Head of caudate nucleus (tissue), 42 donors: Measurements from ENCODE around the gene CLGN.

Experiments used
- DNase-seq, 42 donors: peaks; one replicate each; pipeline versions ENCODE4 v3.0.0 to v3.0.0-alpha.2; 2020 to 2021; ENCODE audit warnings: mixed read lengths in 7 of 42
- intact Hi-C: fragments of 100-400 bp; cut with DNase I; formaldehyde crosslinking; loops from one replicate; pipeline ENCODE4 v1.15.0; 2022

The CLGN gene

DNA sequence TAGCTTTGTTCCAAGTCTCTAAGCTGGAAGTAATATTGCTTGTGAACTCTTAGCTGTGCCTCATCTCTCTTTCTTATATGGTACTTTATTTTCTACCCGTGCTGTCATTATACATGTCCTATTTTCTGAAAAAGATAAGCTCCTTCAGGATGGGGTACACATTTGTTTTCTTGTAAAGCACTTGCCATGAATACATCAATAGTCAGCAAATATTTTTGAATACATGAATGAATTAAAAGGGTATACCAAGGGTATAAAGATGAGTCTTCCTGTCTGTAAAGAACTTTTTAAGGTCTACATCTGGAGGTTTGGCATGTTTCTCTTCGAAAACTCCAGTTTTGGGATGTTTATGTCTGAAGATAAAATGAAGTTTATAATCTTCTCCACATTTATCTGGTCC is 27.3 kb downstream of the CLGN start:
- intact Hi-C loops, result no loop called here
- DNase-seq, result no peak

DNA sequence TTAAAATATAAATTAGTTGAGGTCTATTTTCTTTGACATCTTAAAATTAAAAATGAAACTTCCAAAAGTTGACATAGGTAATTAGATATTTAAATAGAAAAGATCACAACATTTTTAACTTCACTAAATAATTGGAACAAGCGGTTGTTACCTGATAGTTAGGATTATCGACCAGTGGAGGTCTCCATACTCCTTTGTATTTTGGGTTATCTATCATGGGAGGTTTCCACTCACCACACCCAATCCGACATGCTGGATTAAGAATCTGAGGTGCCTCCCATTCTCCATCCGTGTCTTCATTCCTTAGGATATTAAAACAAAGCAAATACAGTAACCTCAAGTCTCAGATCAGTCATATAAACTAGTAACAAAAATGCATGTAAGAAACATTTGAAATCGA is 31.8 kb downstream of the CLGN start:
- DNase-seq, result no peak
- intact Hi-C loops, result no loop called here

DNA sequence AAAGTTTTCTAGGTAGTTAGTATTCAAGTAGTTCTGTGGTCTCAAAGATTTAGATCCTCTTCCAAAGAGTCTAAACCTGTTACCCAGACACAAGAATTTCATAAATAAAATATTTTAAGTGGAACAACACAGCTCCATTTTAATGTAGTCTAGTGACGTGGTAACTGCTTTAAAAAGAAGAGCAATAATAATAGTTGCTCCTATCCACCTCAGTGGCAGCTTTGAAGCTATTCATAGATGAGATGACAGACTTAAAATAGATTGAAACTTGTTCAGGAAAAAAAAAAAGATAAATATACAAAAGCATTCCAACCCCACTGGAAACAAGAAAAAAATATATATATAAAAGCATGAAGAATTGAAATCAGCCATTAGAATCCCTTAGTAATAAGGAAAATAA is 39.4 kb downstream of the CLGN start:
- no peak for DNase-seq
- intact Hi-C loops, result no loop called here

DNA sequence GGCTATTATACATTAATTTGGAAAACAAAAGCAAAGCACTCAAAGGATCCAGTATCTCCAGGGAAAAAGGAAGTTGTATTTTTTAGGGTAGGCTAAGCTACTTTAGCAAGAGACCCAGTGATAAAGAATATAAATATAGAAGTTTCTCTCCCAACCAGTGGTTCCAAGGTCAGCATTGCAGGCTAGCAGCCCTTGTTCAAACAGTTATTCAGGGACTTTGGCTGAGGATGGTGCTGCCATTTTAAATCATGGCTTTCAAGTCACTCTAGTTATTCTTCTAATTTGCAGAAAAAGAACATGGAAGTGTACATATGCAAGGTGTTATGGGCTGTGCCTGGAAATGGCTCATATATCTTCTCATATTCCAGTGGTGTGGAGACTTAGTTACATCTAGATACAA is 44.7 kb downstream of the CLGN start:
- intact Hi-C loops, result no loop called here
- no peak for DNase-seq

DNA sequence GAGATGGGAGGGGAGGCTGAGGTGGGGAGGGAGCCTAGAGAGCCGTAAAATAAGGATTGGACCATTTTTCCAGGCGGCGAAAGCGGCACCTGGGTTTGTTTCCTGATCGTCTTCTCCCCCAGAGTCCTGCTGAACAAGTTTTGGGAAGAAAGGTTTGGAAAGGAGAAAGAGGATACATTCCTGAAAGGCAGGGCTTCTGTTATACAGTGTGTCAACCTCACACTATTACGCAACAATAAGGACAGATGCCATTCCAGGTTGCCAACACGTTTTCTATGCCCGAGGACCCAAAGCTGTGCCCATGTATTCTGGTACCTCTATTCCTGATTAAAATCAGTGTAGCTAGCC is 53.3 kb downstream of the CLGN start:
- intact Hi-C loops, result loop anchor here (5.0 kb wide), 2 partner anchors 148 to 812 kb away; partner anchors contain the start of gene ELMOD2
- no peak for DNase-seq

DNA sequence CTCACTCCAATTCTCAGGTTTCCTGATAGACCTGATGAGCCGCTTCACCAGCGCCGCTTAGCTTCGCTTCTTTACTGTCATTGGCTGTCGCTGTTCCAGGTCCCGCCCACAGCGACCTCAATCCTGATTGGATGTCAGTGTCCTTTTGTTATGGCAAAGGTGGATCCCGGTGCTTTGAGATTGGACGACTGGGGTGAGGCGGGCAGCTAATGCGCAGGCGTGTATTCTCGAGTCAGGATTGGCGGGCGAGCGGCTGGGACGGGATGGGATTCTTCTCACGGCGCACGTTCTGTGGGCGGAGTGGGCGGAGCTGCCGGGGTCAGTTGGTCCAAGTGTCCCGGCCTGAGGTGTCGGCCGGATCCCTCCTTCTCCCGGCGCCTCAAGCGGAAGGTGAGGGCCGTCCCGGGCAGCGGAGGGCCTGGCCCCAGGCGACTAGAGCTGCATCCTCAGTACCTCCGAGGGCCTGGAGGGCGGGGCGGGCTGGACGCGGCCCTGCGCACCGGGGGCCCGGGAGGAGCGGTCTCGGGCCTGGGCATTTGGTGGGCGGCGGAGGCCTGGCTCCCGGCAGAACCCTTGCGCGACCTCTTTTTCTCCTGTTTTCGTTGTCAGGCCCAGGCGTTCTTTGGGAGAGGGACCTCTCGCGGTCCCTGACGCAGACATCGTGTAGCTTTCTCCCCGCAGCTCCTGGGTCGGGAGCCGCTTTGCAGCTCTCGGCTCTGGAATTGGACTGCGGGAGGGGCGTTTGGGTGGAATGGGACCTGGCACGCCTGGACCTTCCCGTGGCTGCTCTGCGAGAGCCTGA is 53.9 kb downstream of the CLGN start, which contains the start of gene SCOC:
SCOC (plus strand) TSS at position 319 of the 802 bp plus-strand sequence. CDS start 5,525 bp downstream, outside the sequence.
- intact Hi-C loops, result loop anchor here (5.0 kb wide), 2 partner anchors 149 to 811 kb away; partner anchors contain the start of gene ELMOD2
- peak; percentile 95 to 100 (median 99) for DNase-seq

DNA sequence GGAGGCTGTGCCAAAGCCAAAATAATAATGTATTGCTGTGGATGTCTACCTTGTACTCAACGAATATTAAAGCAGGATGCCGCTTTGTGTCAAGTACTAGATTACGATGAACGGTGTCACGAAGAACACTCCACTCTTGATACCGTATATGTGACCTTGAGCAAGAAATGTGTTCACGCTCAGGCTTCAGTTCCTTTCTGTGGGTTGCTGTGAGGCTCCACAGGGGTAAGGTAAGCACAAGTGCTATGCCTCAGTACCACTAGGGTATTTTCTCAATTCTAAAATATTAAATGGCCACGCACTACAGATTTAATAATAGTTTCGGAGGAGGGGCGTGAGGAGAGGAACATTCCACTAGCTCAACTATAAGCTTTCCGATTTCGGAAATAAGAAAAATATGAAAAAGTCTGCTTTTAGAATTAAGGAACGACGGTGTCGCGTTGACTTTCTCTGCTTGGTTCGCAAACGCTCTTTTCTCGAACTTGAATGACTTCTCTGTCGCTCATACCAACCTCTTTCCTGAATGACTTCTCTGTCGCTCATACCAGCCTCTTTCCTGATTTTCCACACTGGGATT is 54.6 kb downstream of the CLGN start:
- intact Hi-C loops, result loop anchor here (5.0 kb wide), 2 partner anchors 149 to 811 kb away; partner anchors contain the start of gene ELMOD2
- DNase-seq, result peak in 11 of 42 donors; percentile 12 to 55 (median 23)

DNA sequence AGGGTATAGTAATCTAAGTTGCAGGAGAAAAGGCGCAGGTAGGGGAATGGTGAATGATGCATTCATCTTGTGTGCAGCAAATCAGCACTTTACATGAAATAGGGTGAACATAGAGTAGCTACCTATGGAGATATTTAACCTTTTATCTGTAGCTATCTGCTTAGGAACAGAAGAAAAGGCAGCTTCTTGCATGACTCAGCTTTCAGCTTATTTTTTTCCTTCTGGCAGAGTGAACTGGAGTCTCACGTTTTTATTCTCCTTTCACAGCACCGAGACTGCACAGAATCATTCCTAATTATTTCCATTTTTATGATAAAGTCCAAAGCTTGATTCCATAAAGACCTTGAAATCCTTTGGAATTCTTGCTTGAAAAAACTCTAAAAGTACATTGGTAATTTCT is 58.8 kb downstream of the CLGN start:
- no peak for DNase-seq
- intact Hi-C loops, result loop anchor here (10.0 kb wide), 1 partner anchor 486 kb away; no protein-coding TSS in a partner anchor

DNA sequence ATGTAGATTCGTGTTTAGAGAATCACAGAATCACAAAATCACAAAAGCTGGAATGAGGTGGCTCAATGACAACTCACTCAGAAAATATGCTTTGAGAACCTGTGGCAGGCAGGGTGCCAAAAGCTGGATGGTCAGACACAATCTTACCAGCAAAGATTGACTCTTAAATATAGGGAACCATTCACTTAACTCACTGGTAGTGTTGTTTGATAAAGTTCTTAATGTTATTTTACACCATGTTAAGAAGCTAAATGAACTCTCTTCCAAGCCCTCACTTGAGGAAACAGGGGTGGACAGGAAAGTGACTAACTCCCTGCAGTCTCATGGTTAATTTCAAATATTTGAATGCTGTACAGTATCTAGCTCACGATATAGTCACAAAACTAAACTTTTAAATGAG is 59.7 kb downstream of the CLGN start:
- DNase-seq, result no peak
- intact Hi-C loops, result loop anchor here (10.0 kb wide), 1 partner anchor 487 kb away; no protein-coding TSS in a partner anchor

DNA sequence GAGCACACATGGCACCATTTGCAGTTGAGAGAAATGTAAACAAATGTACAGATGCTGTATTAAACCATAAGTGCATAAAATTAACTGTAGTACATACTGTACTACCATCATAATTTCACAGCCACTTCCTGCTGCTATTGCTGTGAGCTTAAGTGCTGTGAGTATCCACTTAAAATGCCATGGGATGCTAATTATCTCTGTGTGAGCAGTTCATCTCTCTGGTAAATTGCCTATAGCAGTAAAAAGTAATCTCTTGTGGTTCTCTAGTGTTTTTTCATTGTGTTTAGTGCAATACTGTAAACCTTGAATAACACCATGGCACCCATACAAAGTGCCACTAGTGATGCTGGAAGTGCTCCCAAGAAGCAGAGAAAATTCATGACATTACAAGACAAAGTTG is 63.9 kb downstream of the CLGN start:
- intact Hi-C loops, result loop anchor here (5.0 to 10.0 kb wide), 2 partner anchors 249 to 491 kb away; no protein-coding TSS in a partner anchor
- no peak for DNase-seq

DNA sequence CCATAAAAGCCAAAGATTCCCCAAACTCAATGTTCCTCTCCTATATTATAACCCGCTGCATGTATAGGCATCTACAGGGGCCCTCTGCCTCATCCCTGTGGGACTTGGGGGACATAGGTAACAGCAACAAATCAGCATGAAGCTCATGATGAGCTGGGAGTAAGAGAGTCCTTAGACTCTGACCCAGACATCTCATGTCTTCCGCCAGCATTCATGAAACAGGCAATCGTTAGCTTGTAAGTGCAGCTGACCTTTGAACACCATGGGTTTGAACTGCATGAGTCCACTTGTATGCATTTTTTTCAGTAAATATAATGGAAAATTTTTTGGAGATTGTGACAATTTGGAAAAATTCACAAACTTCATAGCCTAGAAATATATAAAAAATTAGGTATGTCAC is 64.4 kb downstream of the CLGN start:
- intact Hi-C loops, result loop anchor here (5.0 to 10.0 kb wide), 2 partner anchors 249 to 492 kb away; no protein-coding TSS in a partner anchor
- no peak for DNase-seq

DNA sequence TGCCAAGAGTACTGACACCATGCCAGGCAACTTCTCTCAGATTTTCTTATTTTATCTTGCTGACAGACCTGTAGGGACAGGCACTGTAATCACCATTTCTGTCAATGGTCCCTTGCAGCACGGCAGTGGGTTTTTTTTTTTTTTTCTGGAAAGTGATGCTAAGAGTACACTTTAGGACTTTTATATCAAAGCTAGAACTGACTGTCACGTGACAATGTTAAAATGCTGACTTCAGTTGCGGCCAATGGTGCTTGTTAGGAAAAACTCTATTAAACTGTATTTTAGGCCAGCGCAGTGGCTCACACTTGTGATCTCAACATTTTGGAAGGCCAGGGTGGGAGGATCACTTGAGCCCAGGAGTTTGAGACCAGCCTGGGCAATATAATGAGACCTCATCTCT is 66.3 kb downstream of the CLGN start:
- intact Hi-C loops, result loop anchor here (5.0 to 10.0 kb wide), 2 partner anchors 251 to 494 kb away; no protein-coding TSS in a partner anchor
- DNase-seq, result no peak

DNA sequence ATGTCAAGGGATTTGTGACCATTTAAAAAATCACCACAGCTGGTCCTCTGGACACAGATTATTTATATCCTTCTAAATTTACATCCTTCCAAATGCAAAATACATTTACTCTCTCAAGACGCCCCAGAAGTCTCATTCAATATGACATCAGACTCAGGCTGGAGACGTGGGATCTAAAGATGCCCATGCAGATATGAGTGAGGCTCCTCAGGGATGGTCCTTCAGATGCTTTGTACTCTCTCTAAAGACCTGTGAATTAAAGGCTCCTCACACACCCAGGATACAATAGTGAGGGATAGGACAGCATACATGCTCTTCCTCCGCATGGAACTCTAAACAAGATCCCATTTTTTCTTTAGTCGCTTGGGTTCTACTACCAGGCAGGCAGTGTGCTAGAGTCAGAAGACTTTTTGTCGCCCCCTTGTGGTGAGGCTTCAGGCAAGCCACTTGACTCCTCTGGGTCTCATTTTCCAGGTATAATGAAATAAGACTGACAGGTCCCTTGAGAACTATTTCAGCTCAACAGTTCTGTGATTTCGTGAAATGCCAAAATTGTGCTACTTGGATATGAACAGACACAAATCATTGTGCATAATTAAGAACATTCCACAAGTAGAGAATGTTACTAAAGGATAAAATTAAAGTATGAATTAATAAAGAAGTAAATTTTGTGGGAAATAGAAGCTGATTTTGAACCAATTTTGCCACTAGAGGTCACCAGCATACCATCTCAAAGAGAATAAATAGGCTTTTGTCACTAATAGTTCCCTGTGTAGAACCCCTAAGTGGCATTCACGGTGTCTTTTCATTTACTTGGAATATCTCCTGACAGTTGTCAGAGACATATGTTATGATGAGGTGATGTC is 67.7 kb downstream of the CLGN start:
- intact Hi-C loops, result loop anchor here (5.0 to 10.0 kb wide), 2 partner anchors 253 to 495 kb away; no protein-coding TSS in a partner anchor
- DNase-seq, result peak; percentile 53 to 90 (median 80)

DNA sequence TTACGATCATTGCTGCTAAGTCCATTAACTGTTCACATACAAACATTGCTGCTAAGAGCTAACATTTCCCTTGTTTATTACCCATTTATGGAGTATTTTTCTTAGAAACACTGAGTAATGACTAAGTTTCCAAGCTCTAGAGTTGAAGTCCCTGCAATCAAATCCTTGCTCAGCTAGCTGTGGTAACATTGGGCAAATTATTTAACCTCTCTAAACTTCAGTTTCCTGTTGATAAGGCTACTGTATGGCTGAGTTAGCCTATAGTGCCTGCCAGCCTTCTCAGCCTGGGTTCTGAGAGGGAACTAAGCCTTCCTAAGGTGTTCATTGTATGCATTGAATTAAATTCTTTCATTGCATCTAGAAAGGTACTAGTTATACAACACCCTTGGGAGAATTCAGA is 69.2 kb downstream of the CLGN start:
- DNase-seq, result no peak
- intact Hi-C loops, result no loop called here

DNA sequence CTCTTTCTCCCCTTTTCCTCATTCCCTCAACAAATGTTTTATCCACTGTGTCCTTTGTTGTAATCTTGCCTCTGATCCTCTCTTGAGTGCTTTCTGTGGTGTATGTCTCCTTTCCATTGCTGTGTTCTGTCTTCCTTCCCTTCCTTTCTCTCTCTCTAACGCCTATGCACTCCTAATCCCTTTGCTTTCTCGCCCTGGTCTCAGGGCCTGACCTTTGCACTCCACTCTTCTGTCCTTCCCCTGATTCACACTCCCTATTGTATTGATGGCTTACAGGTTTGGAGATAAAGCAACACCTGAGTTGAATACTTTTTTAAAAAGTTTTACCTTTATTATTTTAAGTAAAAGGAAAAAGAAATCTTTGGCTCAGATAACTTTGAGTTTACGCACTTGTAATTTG is 69.6 kb downstream of the CLGN start:
- no peak for DNase-seq
- intact Hi-C loops, result no loop called here

DNA sequence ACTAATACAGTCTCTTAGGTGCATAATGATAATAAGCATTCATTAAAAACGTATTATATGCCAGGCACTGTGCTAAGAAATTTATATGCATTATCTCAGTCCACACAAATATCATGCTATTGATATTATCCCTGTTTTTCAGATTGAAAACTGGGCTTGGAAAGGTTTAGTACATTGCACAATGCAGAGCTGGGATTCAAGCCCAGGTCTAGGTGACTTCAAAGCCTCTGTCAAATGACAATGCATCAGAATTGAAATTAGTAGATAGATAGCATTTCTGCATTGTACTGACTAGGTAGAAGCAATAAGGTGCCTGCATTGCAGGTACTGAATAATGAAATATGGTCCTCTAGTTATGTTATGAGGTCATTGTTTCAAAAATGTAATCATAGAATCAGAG is 72.2 kb downstream of the CLGN start:
- intact Hi-C loops, result no loop called here
- DNase-seq, result no peak

DNA sequence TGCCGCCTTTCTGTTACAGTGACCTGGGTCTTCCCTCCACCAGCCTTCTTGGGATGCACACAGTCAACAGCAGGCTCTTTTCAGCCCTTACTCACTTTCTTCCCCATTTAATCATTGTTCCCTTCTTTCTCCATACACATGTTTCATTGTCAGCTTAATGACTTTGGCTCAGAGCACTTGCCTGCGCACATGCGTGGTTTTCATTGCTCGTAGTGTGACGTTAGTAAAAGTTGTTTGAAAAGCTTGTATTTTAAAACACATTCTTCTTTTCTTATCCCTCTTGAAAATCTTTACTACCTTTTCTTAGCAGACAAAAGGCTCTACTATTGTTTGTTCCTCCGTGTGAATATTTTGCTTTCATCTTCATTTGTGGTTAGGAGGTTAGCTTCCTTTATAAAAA is 73.7 kb downstream of the CLGN start:
- no peak for DNase-seq
- intact Hi-C loops, result no loop called here

DNA sequence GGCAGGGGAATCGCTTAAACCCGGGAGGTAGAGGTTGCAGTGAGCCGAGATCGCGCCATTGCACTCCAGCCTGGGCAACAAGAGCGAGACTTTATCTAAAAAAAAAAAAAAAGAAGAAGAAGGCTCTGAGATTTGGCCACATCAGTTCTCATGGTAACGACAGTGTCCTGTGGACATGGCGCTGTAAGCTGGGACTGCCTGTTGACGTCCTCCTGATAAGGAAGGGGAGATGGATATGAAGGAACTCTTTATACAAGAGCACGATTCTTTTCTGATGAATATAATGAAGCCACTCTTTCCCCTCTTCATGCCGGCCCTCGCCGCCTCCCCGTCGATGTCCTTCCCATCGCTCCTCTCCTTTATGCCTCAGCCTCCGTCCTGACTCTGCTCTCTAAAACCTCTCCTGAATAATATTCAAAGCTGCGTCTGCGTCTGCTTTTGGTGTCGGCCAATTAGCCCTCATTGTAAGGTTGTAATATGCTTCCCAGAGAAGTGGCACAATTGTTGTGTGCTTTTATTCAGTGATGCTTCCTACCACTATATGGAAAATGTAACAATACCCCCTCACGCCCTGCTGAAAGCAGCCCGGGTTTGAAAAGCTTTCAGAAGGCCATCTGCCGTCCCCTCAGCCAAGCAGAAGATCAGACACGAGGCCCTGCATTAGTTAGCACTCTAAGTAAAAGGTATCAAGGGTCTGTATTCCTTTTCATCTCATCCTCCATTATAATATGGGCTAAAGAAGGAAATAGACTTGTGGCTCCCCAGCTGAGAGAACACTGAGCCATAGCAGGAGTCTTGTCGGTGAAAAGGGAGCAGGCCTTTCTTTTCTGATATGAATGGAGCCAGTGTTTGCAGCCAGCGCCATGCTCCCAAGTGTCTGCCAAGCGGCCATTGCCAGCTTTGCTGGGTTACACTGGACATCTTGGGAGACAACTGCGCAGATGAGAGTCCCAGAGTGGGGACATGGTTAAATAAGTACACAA is 76.1 kb downstream of the CLGN start:
- intact Hi-C loops, result no loop called here
- DNase-seq, result peak in 37 of 42 donors; percentile 11 to 76 (median 49)
